Peyer's patch (tissue), 4 donors: Measurements from ENCODE around the gene MPDZ.

Experiments
- POLR2A ChIP-seq, 2 donors: fragments of 450-650 bp; IDR thresholded peaks; one replicate each; pipeline ENCODE4 v1.5.1; 2017; ENCODE audit warnings: antibody characterized with exemption in 2 of 2, mild to moderate bottlenecking in 2 of 2, moderate library complexity in 2 of 2
- TF ChIP-seq, protein P1 (sequence below), 6 experiments: fragments of 450-650 bp in 4 of 6; fragments of 200-600 bp in 2 of 6; sonication (generic) in 1 of 6; IDR thresholded peaks; one replicate each; pipeline ENCODE4 v1.5.1; 2017 to 2019; ENCODE audit warnings: antibody characterized with exemption in 6 of 6, mild to moderate bottlenecking in 3 of 6, moderate library complexity in 1 of 6

DNA sequence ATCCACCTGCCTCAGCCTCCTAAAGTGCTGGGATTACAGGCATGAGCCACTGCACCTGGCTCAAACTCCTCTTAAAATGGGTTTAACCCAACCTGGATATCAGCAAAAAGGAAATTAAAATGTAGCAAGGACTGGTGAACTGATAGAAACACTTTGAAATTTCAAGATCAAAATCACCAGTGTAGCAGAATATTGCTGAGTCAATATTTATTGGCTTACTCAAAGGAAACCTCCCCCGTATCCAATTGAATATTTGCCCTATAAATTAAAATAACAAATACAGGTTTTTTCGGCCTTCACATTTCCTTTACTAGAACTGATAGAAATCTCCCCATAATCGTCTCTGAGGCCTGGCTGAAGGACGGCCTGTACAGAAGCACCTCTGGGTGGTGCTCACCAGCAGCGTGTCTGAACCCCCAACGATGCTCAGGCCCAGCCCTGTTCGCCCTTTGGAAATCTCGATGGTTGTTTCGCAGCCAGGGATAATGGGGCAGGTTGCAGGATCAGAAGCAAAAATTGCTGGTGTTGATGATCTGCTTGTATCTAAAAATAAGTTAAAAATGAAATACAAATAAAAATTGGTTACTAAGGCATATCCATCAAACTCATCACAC, 156.6 kb downstream of the MPDZ start:
- TF ChIP-seq, protein P1, sequence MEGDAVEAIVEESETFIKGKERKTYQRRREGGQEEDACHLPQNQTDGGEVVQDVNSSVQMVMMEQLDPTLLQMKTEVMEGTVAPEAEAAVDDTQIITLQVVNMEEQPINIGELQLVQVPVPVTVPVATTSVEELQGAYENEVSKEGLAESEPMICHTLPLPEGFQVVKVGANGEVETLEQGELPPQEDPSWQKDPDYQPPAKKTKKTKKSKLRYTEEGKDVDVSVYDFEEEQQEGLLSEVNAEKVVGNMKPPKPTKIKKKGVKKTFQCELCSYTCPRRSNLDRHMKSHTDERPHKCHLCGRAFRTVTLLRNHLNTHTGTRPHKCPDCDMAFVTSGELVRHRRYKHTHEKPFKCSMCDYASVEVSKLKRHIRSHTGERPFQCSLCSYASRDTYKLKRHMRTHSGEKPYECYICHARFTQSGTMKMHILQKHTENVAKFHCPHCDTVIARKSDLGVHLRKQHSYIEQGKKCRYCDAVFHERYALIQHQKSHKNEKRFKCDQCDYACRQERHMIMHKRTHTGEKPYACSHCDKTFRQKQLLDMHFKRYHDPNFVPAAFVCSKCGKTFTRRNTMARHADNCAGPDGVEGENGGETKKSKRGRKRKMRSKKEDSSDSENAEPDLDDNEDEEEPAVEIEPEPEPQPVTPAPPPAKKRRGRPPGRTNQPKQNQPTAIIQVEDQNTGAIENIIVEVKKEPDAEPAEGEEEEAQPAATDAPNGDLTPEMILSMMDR (IDR thresholded peaks at IDR 0.05): no peak
- TF ChIP-seq POLR2A (IDR thresholded peaks at IDR 0.05): no peak
